Vagina (tissue), 2 donors: ENCODE data around the gene FAM200A.

Source experiments
- POLR2A ChIP-seq, 2 donors: fragments of 450-650 bp; IDR thresholded peaks; one replicate each; pipeline ENCODE4 v1.6.1; 2017; ENCODE audit warnings: antibody characterized with exemption in 2 of 2, mild to moderate bottlenecking in 2 of 2, moderate library complexity in 2 of 2
- POLR2AphosphoS5 ChIP-seq, 2 donors: sonication (generic); formaldehyde crosslinking; IDR thresholded peaks; one replicate each; pipeline ENCODE4 v1.9.0; 2017; ENCODE audit warnings: antibody characterized with exemption in 2 of 2, mild to moderate bottlenecking in 2 of 2, low read depth in 1 of 2; ENCODE audit not compliant: insufficient read depth in 1 of 2
- TF ChIP-seq, protein P1 (sequence below), 3 experiments: fragments of 450-650 bp in 2 of 3; fragments of 200-600 bp in 1 of 3; sonication (generic) in 1 of 3; IDR thresholded peaks; one replicate each; pipeline ENCODE4 v1.5.1; 2017 to 2019; ENCODE audit warnings: antibody characterized with exemption in 3 of 3, mild to moderate bottlenecking in 2 of 3, moderate library complexity in 2 of 3

DNA sequence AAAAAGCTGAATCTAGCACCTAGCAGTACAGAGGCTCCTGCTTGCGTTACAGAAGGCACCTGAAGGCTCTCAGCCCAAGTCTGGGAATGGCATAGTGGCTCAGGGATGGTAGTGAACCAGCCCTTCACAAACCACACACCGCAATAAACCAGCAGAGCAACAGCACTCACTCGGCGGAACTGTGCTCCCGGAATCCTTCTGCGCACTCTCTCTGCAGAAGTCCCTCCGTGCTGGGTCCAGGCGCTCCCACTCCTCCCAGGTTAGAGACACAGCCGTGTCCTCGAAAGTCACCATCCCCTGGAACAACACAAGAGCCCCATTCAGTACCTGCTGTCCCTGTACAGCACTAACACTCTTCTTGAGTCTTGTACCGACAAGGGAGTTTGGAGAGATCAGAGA lies 53.4 kb downstream of the FAM200A start:
- TF ChIP-seq, protein P1, sequence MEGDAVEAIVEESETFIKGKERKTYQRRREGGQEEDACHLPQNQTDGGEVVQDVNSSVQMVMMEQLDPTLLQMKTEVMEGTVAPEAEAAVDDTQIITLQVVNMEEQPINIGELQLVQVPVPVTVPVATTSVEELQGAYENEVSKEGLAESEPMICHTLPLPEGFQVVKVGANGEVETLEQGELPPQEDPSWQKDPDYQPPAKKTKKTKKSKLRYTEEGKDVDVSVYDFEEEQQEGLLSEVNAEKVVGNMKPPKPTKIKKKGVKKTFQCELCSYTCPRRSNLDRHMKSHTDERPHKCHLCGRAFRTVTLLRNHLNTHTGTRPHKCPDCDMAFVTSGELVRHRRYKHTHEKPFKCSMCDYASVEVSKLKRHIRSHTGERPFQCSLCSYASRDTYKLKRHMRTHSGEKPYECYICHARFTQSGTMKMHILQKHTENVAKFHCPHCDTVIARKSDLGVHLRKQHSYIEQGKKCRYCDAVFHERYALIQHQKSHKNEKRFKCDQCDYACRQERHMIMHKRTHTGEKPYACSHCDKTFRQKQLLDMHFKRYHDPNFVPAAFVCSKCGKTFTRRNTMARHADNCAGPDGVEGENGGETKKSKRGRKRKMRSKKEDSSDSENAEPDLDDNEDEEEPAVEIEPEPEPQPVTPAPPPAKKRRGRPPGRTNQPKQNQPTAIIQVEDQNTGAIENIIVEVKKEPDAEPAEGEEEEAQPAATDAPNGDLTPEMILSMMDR (IDR thresholded peaks at IDR 0.05) = no peak
- TF ChIP-seq POLR2AphosphoS5 (IDR thresholded peaks at IDR 0.05; ENCODE audit: insufficient read depth in 1 of 2, low read depth in 1 of 2) (no peak), POLR2A (IDR thresholded peaks at IDR 0.05) (no peak)
